ENCODE measurements around the gene RNF149.
"Not testable (repeated sequence)": the region's sequence is repeated elsewhere in the genome, so short reads cannot be mapped to it uniquely, and the experiment has no call there.

DNA sequence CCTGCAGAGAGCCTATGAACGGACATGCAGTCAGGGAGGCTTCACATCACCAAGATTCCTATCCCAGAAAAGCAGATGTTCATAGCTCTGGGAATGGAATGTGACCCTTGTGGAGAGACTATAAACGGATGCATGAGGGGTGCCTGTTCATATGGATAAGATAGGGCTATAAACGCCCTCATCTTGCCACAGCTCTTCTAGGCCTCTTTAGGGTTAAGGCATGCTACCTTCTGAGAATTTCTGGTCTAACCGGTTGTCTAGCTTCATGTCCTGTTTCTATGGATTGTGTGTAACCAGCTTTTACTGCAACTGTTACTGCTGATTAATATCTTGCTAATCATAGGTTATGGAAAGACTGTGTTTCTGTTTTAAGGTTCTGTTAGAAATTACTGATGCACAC, 64.1 kb downstream of the RNF149 start:
- TF ChIP-seq CTCF (IDR thresholded peaks at IDR 0.05); ZFX (IDR thresholded peaks at IDR 0.05; ENCODE audit: borderline replicate concordance): not testable (repeated sequence)
